ENCODE results near the gene BLOC1S1. TPM values are rescaled to one million over a fixed set of nuclear protein-coding genes. Genes with fewer than 3 reads are reported as not detected.

Gene BLOC1S1
- total RNA-seq, 4 donors from 2014 or later: 117 to 440 (median 246) TPM

DNA sequence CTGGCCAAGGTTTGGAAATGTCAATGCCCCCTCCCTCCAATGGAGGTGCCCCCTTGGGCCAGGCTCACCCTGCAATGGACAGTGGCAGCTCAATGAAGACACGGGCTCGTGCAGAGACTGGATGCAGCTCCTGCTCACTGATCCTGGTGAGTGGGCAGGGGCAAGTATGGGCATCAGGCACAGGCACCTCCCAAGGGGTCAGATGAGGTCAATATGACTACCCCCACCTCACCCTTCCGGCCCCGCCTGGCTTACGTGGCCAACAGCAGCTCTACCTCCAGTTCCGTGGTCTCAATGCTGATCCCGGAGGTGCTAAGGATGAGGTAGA is 21.7 kb upstream of the BLOC1S1 start:
- H3K4me1 ChIP-seq: no peaks in the 10 kb centered on the region
- intact Hi-C loops (cut with DNase I): no loop called here
- no peak for TF ChIP-seq POLR2A (IDR thresholded peaks at IDR 0.05)
- TF ChIP-seq, protein P1, sequence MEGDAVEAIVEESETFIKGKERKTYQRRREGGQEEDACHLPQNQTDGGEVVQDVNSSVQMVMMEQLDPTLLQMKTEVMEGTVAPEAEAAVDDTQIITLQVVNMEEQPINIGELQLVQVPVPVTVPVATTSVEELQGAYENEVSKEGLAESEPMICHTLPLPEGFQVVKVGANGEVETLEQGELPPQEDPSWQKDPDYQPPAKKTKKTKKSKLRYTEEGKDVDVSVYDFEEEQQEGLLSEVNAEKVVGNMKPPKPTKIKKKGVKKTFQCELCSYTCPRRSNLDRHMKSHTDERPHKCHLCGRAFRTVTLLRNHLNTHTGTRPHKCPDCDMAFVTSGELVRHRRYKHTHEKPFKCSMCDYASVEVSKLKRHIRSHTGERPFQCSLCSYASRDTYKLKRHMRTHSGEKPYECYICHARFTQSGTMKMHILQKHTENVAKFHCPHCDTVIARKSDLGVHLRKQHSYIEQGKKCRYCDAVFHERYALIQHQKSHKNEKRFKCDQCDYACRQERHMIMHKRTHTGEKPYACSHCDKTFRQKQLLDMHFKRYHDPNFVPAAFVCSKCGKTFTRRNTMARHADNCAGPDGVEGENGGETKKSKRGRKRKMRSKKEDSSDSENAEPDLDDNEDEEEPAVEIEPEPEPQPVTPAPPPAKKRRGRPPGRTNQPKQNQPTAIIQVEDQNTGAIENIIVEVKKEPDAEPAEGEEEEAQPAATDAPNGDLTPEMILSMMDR (IDR thresholded peaks at IDR 0.05): no peak
- H3K27me3 ChIP-seq: no peaks in the 10 kb centered on the region
- WGBS, 2 donors: 100% methylated on average over 1 to 7 of the region's 7 CpGs
- H3K9me3 ChIP-seq: no peaks in the 10 kb centered on the region
- DNase-seq: no peak
- H3K36me3 ChIP-seq: no peaks in the 10 kb centered on the region
- no peak overlapping the region for H3K4me3 ChIP-seq (replicated peaks in 1 of 3)
- H3K27ac ChIP-seq: no peak overlapping the region

DNA sequence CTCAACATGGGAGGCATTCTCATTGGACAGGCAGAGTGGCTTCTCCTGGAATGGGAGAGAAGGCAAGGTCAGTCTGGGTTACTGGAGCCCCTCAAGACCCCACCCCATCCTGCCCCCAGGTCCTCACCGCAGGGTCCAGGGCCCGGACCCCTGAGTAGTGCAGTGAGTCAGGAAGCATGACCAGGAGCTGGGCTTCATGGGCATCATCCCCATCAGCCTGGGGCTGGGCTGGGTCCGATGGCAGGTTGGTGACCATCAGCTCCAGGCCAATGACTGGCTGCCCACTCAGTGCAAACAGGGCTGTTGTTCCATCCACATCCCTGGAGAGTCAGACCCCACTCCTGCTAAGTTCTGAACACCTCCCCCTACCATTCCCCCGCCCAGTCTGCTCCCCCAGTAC is 21.2 kb upstream of the BLOC1S1 start:
- intact Hi-C loops (cut with DNase I): no loop called here
- no peak for DNase-seq
- Histone ChIP-seq H3K9me3 (no peaks in the 10 kb centered on the region), H3K4me3 (replicated peaks in 1 of 3) (no peak overlapping the region), H3K27me3 (no peaks in the 10 kb centered on the region), H3K4me1 (no peaks in the 10 kb centered on the region), H3K36me3 (no peaks in the 10 kb centered on the region), H3K27ac (no peak overlapping the region)
- TF ChIP-seq, protein P1 (IDR thresholded peaks at IDR 0.05): no peak
- WGBS, 2 donors: 93% methylated on average over 2 to 3 of the region's 4 CpGs

DNA sequence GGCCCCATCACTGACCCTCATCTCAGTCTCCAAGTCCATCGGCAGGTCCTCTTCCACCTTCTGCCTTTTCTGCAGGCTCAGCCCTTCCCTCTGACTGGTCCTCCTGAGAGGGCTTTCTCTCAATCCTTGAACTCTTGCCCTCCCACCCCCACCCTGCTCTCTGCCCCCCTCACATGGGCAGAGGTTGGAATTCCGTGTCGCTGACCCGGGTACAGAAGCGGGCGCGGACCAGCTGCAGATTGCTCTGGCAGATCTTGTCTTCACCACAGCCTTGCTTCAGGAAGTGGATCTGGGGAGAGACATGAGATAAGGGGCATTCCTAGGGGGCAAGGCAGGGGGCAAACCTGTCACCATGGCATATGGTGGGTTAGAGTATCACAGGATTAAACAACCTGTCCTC is 20.5 kb upstream of the BLOC1S1 start:
- TF ChIP-seq, protein P1 (IDR thresholded peaks at IDR 0.05): no peak
- TF ChIP-seq POLR2A (IDR thresholded peaks at IDR 0.05): no peak
- H3K4me3 ChIP-seq (replicated peaks in 1 of 3): no peak overlapping the region
- no peak overlapping the region for H3K27ac ChIP-seq
- H3K36me3 ChIP-seq: no peaks in the 10 kb centered on the region
- WGBS, 2 donors: 77 to 79% methylated on average over 7 of the region's 7 CpGs
- no peak for DNase-seq
- no peaks in the 10 kb centered on the region for H3K27me3 ChIP-seq
- no peaks in the 10 kb centered on the region for H3K4me1 ChIP-seq
- intact Hi-C loops (cut with DNase I): no loop called here
- H3K9me3 ChIP-seq: no peaks in the 10 kb centered on the region

DNA sequence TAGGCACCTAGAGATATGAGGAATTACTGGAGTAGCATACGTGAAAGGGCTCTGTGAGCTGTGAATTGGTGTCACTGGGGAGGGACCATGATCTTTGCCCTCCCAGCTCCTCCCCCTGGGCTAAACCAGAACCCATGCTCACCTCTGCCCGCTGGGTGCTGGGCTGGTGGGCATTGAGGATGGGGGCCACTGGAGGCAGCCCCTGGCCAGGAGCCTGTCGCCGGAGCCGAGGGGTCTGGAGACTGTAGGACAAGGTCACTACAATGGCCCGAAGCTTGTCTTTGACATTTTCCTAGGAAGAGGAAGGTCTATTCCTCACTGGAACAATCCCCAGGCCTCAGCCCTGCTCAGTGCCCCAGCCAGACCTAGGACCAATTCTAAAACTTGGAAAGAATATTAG is 19.7 kb upstream of the BLOC1S1 start:
- DNase-seq: no peak
- WGBS, 2 donors: 88 to 93% methylated on average over 6 of the region's 6 CpGs
- TF ChIP-seq, protein P1 (IDR thresholded peaks at IDR 0.05): no peak
- TF ChIP-seq POLR2A (IDR thresholded peaks at IDR 0.05): no peak
- H3K27me3 ChIP-seq: no peaks in the 10 kb centered on the region
- intact Hi-C loops (cut with DNase I): no loop called here
- H3K9me3 ChIP-seq: no peaks in the 10 kb centered on the region
- no peaks in the 10 kb centered on the region for H3K4me1 ChIP-seq
- H3K36me3 ChIP-seq: no peaks in the 10 kb centered on the region
- no peak overlapping the region for H3K27ac ChIP-seq
- H3K4me3 ChIP-seq (replicated peaks in 1 of 3): no peak overlapping the region

DNA sequence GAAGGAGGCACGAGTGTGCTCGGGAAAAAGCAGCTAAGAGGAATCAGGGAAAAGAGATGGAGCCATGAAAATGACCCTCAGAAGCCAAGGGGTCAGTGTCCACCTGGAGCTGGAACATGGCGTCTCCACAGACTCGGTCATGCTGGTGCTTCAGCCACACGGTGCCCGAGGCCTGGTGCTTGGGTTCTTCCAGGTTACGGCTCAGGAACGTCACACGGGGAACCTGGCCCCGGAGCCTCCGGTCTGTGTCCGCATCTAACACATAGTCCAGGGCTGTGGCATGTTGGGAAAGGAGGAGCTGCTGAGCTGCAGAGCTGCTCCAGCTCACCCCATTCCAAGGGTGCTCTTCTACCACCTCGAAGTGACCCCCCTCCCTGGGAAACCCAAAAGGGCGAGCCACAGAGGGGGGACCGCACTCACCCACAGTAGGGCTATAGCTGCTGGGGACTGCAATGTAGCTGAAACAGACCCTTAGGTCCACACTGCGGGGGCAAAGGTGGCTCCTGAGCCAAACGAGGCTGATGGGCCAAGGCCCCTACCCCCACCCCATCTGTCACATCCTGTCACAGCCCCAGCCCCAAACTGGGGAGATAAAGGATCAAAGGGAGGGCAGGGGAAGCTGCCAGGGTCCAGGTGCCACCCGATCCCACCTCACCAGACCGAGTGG is 18.9 kb upstream of the BLOC1S1 start:
- no peaks in the 10 kb centered on the region for H3K4me1 ChIP-seq
- TF ChIP-seq POLR2A (IDR thresholded peaks at IDR 0.05): no peak
- TF ChIP-seq, protein P1 (IDR thresholded peaks at IDR 0.05): no peak
- no peak overlapping the region for H3K4me3 ChIP-seq (replicated peaks in 1 of 3)
- WGBS, 2 donors: 85 to 93% methylated on average over 19 of the region's 19 CpGs
- H3K27me3 ChIP-seq: no peaks in the 10 kb centered on the region
- no peaks in the 10 kb centered on the region for H3K9me3 ChIP-seq
- intact Hi-C loops (cut with DNase I): no loop called here
- H3K36me3 ChIP-seq: no peaks in the 10 kb centered on the region
- no peak overlapping the region for H3K27ac ChIP-seq
- DNase-seq: no peak
